GM12874 (cell line): Measurements from ENCODE around the gene HMCN1.
A peak's percentile ranks its signal among the peaks of the same experiment; 100 is the strongest.

Experiments
- CTCF ChIP-seq: IDR thresholded peaks from 2 replicates; pipeline ENCODE4 v1.5.1; 2011; ENCODE audit warnings: low read depth, mild to moderate bottlenecking, control low read depth, low read length, moderate library complexity; ENCODE audit not compliant: insufficient read depth

HMCN1 gene

GRCh38 chr1:185699874-185700273, 34.3 kb upstream of the HMCN1 start:
- TF ChIP-seq CTCF = no peak

GRCh38 chr1:185701650-185702049, 32.5 kb upstream of the HMCN1 start:
- TF ChIP-seq CTCF = no peak

- TF ChIP-seq CTCF = no peak
These were observed 30.0 kb upstream of the HMCN1 start for GRCh38 chr1:185704181-185704580.

GRCh38 chr1:185716095-185716494, 18.1 kb upstream of the HMCN1 start:
- no peak for TF ChIP-seq CTCF

- no peak for TF ChIP-seq CTCF
These were observed 15.2 kb upstream of the HMCN1 start for GRCh38 chr1:185719021-185719420.

- TF ChIP-seq CTCF = peak; percentile 27; the same call in 1 of the 2 replicates
These were observed 13.4 kb upstream of the HMCN1 start for GRCh38 chr1:185720633-185721272.

- no peak for TF ChIP-seq CTCF
These were observed 12.6 kb upstream of the HMCN1 start for GRCh38 chr1:185721553-185721952.

GRCh38 chr1:185722098-185722497, 12.1 kb upstream of the HMCN1 start:
- no peak for TF ChIP-seq CTCF
